HEK293 (cell line): ENCODE measurements around the gene DPY19L2.
"Not testable (repeated sequence)": the region's sequence is repeated elsewhere in the genome, so short reads cannot be mapped to it uniquely, and the experiment has no call there.

Experiments
- SP7 ChIP-seq: fragments of 450-650 bp; formaldehyde crosslinking; IDR thresholded peaks from 2 replicates; pipeline ENCODE4 v1.5.1; 2016; ENCODE audit warnings: missing biosample characterization, missing genetic modification characterization
- ZBTB8A ChIP-seq: fragments of 450-650 bp; formaldehyde crosslinking; IDR thresholded peaks from 2 replicates; pipeline ENCODE4 v1.5.1; 2016; ENCODE audit warnings: missing biosample characterization, missing genetic modification characterization
- ZEB2 ChIP-seq: fragments of 450-650 bp; formaldehyde crosslinking; IDR thresholded peaks from 2 replicates; pipeline ENCODE4 v1.5.1; 2016; ENCODE audit warnings: missing biosample characterization, missing genetic modification characterization
- ZNF121 ChIP-seq: fragments of 450-650 bp; formaldehyde crosslinking; IDR thresholded peaks from 2 replicates; pipeline ENCODE4 v1.5.1; 2016; ENCODE audit warnings: missing biosample characterization, missing genetic modification characterization
- ZNF184 ChIP-seq: fragments of 450-650 bp; IDR thresholded peaks from 2 replicates; pipeline ENCODE4 v1.5.1; 2018; ENCODE audit warnings: missing biosample characterization, mild to moderate bottlenecking, missing genetic modification characterization
- ZNF335 ChIP-seq: fragments of 450-650 bp; formaldehyde crosslinking; conservative IDR thresholded peaks from 2 replicates; pipeline ENCODE4 v1.5.1; 2016; ENCODE audit warnings: missing biosample characterization, missing genetic modification characterization
- ZNF529 ChIP-seq: fragments of 450-650 bp; formaldehyde crosslinking; IDR thresholded peaks from 2 replicates; pipeline ENCODE4 v1.5.1; 2017; ENCODE audit warnings: missing genetic modification characterization, missing biosample characterization; ENCODE audit not compliant: insufficient replicate concordance
- ZNF585B ChIP-seq: fragments of 450-650 bp; formaldehyde crosslinking; IDR thresholded peaks from 2 replicates; pipeline ENCODE4 v1.5.1; 2016; ENCODE audit warnings: missing biosample characterization, missing genetic modification characterization
- ZNF747 ChIP-seq: fragments of 450-650 bp; formaldehyde crosslinking; IDR thresholded peaks from 2 replicates; pipeline ENCODE4 v1.5.1; 2016; ENCODE audit warnings: missing biosample characterization, missing genetic modification characterization
- TF ChIP-seq, protein P1 (sequence below): fragments of 450-650 bp; formaldehyde crosslinking; IDR thresholded peaks from 2 replicates; pipeline ENCODE4 v1.5.1; 2016; ENCODE audit warnings: missing biosample characterization, missing genetic modification characterization
- TF ChIP-seq, protein P2 (sequence below): fragments of 450-650 bp; formaldehyde crosslinking; IDR thresholded peaks from 2 replicates; pipeline ENCODE4 v1.5.1; 2016; ENCODE audit warnings: missing biosample characterization, missing genetic modification characterization
- TF ChIP-seq, protein P3 (sequence below): fragments of 450-650 bp; formaldehyde crosslinking; IDR thresholded peaks from 2 replicates; pipeline ENCODE4 v1.5.1; 2017; ENCODE audit warnings: missing biosample characterization, mild to moderate bottlenecking, missing genetic modification characterization, moderate library complexity
- TF ChIP-seq, protein P4 (sequence below): fragments of 450-650 bp; formaldehyde crosslinking; IDR thresholded peaks from 2 replicates; pipeline ENCODE4 v1.5.1; 2016; ENCODE audit warnings: missing biosample characterization, missing genetic modification characterization

DNA sequence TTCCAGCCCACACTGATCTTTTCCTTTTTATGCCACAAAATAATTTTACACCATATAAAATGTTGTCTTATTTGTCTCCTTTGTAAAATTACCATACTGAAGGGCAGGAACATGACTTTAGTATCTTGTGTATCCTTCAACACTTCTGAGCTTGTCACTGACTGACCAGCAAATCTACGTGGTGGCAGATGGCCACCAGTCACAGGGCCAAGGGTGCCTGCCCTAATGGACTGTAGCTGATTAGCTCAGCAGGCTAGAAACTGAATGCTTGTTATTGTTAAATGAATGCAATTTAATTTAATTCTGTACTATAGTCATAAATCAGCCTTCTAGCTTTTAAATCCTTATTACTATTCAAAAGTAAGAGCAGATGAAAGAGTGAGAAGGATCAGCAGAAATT lies 85.0 kb downstream of the DPY19L2 start:
- TF ChIP-seq, protein P1, sequence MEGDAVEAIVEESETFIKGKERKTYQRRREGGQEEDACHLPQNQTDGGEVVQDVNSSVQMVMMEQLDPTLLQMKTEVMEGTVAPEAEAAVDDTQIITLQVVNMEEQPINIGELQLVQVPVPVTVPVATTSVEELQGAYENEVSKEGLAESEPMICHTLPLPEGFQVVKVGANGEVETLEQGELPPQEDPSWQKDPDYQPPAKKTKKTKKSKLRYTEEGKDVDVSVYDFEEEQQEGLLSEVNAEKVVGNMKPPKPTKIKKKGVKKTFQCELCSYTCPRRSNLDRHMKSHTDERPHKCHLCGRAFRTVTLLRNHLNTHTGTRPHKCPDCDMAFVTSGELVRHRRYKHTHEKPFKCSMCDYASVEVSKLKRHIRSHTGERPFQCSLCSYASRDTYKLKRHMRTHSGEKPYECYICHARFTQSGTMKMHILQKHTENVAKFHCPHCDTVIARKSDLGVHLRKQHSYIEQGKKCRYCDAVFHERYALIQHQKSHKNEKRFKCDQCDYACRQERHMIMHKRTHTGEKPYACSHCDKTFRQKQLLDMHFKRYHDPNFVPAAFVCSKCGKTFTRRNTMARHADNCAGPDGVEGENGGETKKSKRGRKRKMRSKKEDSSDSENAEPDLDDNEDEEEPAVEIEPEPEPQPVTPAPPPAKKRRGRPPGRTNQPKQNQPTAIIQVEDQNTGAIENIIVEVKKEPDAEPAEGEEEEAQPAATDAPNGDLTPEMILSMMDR (tag by site-specific recombination): not testable (repeated sequence)
- TF ChIP-seq ZNF747; ZEB2 (tag by site-specific recombination); ZBTB8A (tag by site-specific recombination); ZNF585B (tag by site-specific recombination); SP7 (tag by site-specific recombination); ZNF121 (tag by site-specific recombination); ZNF184 (tag by site-specific recombination); ZNF335 (tag by site-specific recombination); ZNF529 (tag by site-specific recombination): not testable (repeated sequence)
- TF ChIP-seq, protein P2, sequence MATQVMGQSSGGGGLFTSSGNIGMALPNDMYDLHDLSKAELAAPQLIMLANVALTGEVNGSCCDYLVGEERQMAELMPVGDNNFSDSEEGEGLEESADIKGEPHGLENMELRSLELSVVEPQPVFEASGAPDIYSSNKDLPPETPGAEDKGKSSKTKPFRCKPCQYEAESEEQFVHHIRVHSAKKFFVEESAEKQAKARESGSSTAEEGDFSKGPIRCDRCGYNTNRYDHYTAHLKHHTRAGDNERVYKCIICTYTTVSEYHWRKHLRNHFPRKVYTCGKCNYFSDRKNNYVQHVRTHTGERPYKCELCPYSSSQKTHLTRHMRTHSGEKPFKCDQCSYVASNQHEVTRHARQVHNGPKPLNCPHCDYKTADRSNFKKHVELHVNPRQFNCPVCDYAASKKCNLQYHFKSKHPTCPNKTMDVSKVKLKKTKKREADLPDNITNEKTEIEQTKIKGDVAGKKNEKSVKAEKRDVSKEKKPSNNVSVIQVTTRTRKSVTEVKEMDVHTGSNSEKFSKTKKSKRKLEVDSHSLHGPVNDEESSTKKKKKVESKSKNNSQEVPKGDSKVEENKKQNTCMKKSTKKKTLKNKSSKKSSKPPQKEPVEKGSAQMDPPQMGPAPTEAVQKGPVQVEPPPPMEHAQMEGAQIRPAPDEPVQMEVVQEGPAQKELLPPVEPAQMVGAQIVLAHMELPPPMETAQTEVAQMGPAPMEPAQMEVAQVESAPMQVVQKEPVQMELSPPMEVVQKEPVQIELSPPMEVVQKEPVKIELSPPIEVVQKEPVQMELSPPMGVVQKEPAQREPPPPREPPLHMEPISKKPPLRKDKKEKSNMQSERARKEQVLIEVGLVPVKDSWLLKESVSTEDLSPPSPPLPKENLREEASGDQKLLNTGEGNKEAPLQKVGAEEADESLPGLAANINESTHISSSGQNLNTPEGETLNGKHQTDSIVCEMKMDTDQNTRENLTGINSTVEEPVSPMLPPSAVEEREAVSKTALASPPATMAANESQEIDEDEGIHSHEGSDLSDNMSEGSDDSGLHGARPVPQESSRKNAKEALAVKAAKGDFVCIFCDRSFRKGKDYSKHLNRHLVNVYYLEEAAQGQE: not testable (repeated sequence)
- TF ChIP-seq, protein P3, sequence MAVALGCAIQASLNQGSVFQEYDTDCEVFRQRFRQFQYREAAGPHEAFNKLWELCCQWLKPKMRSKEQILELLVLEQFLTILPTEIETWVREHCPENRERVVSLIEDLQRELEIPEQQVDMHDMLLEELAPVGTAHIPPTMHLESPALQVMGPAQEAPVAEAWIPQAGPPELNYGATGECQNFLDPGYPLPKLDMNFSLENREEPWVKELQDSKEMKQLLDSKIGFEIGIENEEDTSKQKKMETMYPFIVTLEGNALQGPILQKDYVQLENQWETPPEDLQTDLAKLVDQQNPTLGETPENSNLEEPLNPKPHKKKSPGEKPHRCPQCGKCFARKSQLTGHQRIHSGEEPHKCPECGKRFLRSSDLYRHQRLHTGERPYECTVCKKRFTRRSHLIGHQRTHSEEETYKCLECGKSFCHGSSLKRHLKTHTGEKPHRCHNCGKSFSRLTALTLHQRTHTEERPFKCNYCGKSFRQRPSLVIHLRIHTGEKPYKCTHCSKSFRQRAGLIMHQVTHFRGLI: not testable (repeated sequence)
- TF ChIP-seq, protein P4, sequence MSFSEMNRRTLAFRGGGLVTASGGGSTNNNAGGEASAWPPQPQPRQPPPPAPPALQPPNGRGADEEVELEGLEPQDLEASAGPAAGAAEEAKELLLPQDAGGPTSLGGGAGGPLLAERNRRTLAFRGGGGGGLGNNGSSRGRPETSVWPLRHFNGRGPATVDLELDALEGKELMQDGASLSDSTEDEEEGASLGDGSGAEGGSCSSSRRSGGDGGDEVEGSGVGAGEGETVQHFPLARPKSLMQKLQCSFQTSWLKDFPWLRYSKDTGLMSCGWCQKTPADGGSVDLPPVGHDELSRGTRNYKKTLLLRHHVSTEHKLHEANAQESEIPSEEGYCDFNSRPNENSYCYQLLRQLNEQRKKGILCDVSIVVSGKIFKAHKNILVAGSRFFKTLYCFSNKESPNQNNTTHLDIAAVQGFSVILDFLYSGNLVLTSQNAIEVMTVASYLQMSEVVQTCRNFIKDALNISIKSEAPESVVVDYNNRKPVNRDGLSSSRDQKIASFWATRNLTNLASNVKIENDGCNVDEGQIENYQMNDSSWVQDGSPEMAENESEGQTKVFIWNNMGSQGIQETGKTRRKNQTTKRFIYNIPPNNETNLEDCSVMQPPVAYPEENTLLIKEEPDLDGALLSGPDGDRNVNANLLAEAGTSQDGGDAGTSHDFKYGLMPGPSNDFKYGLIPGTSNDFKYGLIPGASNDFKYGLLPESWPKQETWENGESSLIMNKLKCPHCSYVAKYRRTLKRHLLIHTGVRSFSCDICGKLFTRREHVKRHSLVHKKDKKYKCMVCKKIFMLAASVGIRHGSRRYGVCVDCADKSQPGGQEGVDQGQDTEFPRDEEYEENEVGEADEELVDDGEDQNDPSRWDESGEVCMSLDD (tag by site-specific recombination): not testable (repeated sequence)
